ENCODE data around the gene ZBTB4.

GRCh38 chr17:7418472-7419152 is 60.8 kb downstream of the ZBTB4 start:
- TF ChIP-seq CTCF (IDR thresholded peaks at IDR 0.05; ENCODE audit: insufficient read depth, low read depth, low read length) (no peak), EZH2 (IDR thresholded peaks at IDR 0.05; ENCODE audit: insufficient read depth, low read length) (no peak)
